Gastroesophageal sphincter (tissue), 2 donors: ENCODE results near the gene TMOD3.

ENCODE experiments used
- EP300 ChIP-seq: sonication (generic); formaldehyde crosslinking; IDR thresholded peaks from one replicate; pipeline ENCODE4 v1.6.1; 2017; ENCODE audit warnings: antibody characterized with exemption, mild to moderate bottlenecking
- POLR2A ChIP-seq, 2 donors: fragments of 450-650 bp; IDR thresholded peaks; one replicate each; pipeline ENCODE4 v1.6.1; 2017; ENCODE audit warnings: antibody characterized with exemption in 2 of 2, mild to moderate bottlenecking in 2 of 2, moderate library complexity in 1 of 2

- TF ChIP-seq POLR2A (IDR thresholded peaks at IDR 0.05), result no peak
- TF ChIP-seq EP300, result no peak
These were observed 14.8 kb upstream of the TMOD3 start for GRCh38 chr15:51814606-51815005.
